Dedifferentiated amniotic fluid mesenchymal stem cell (primary cell): ENCODE data around the gene HNRNPK.
"Not testable (repeated sequence)": the region's sequence is repeated elsewhere in the genome, so short reads cannot be mapped to it uniquely, and the experiment has no call there.

ENCODE experiments used
- DNase-seq: peaks from one replicate; pipeline ENCODE4 v3.0.0-alpha.2; 2016; ENCODE audit errors: extremely low spot score

The HNRNPK gene

GRCh38 chr9:83977196-83977595 is 2.8 kb downstream of the HNRNPK start:
- DNase-seq, result no peak

GRCh38 chr9:83976372-83976771 is 3.6 kb downstream of the HNRNPK start:
- DNase-seq, result no peak

- DNase-seq, result no peak
These were observed 4.7 kb downstream of the HNRNPK start for GRCh38 chr9:83975300-83975699.

DNA sequence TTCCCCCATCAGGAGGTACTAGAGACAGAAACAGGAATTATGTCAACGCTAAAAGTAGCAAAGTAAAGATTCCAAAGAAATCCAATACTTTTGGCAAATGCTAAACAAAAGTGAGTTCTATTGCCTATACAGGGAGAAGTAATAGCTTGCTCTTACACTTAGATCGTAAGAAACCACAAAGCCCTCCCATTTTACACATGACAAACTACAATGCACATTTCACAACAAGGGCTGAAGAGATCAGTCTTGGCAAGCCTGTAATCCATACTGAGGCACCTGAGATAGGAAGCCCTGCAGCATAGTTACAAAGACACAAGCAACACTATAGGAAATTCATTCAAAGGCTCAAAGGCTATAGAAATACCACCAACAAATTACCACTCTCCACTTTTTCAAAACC is 7.7 kb downstream of the HNRNPK start:
- no peak for DNase-seq

GRCh38 chr9:83971485-83971884 is 8.5 kb downstream of the HNRNPK start:
- DNase-seq, result no peak

GRCh38 chr9:83969602-83970001 is 10.4 kb downstream of the HNRNPK start:
- DNase-seq, result no peak

DNA sequence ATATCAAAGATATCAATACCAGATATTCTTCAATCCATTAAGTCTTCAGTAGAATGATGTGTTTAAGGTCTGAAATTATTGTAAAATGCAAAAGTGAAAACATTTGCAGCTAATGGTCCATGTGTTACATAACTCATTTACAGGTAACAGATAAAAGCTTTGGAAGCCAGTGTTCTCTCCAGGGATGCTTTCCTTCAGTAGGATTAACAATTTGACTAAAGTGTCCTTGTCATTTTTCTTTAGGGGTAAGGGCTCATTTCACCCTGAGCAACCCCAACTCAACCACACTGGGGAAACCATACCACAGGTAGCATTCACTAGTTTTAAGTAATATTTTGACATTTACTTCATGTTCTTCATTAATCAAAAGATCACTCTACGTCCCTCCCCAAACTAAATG is 12.9 kb downstream of the HNRNPK start:
- DNase-seq, result no peak

DNA sequence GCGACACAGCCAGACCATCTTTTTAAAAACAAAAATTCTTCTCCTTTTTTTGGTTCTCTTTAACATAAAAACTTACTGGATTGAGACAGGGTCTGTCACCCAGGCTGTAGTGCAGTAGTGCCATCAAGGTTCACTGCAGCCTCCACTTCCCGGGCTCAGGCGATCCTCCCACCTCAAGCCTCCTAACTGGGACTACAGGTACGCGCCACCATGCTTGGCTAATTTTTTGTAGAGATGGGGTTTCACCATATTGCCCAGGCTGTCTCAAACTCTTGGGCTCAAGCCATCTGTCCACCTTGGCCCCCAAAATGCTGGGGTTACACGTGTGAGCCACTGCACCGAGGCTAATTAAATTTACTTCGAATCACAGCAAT is 13.8 kb downstream of the HNRNPK start:
- no peak for DNase-seq

DNA sequence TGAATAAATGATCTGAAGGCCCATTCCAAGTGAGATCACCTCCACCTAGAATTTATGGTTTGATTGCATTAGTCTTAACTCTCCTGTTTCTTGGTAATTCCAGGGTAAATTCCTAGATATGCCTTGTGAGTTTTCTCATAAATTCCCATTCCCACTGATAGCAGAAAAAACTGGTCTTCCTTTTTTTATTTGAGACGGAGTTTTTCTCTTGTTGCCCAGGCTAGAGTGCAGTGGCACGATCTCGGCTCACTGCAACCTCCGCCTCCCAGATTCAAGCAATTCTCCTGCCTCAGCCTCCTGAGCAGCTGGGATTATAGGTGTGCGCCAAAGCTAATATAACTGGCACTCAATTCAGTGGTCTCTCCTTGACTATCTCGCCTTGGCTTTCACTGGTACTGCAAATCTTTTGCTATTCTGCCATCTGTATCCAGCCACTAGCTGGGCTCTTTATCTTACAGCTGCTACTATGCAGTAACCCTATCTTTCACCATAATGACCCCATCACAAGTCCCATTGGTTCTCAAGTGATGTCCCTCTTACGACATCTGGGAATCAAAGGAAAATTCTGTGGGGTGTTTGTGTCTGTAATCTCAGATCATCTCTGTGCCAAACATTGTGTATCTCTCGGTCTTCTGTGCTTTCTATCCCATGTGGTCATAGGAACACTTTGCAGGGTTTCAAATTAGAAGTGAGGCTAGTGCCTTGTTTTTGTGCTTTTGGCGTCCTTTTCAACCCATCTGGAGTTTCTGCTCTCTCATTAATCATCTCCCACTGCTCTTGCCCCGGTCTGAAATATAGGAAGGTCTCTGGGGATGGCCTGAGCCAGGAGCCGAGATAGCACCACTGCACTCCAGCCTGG is 14.4 kb downstream of the HNRNPK start:
- DNase-seq, result no peak

GRCh38 chr9:83964973-83965349 is 15.1 kb downstream of the HNRNPK start:
- no peak for DNase-seq

GRCh38 chr9:83962165-83962564 is 17.9 kb downstream of the HNRNPK start:
- DNase-seq, result peak; percentile 51

GRCh38 chr9:83960991-83961390 is 19.0 kb downstream of the HNRNPK start:
- no peak for DNase-seq

GRCh38 chr9:83959061-83959460 is 21.0 kb downstream of the HNRNPK start:
- DNase-seq, result peak; percentile 84

GRCh38 chr9:83957248-83957513 is 22.8 kb downstream of the HNRNPK start:
- no peak for DNase-seq

- no peak for DNase-seq
These were observed 23.4 kb downstream of the HNRNPK start for GRCh38 chr9:83956436-83957247.

- DNase-seq, result no peak
These were observed 24.0 kb downstream of the HNRNPK start for GRCh38 chr9:83956086-83956435.

DNA sequence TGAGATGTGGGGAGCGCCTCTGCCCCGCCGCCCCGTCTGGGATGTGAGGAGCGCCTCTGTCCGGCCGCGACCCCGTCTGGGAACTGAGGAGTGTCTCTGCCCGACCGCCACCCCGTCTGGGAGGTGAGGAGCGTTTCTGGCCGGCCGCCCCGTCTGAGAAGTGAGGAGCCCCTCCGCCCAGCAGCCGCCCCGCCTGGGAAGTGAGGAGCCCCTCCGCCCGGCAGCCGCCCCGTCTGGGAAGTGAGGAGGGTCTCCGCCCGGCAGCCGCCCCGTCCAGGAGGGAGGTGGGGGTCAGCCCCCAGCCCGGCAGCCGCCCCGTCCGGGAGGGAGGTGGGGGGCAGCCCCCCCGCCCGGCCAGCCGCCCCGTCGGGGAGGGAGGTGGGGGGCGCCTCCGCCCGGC is 31.9 kb downstream of the HNRNPK start:
- DNase-seq, result not testable (repeated sequence)

DNA sequence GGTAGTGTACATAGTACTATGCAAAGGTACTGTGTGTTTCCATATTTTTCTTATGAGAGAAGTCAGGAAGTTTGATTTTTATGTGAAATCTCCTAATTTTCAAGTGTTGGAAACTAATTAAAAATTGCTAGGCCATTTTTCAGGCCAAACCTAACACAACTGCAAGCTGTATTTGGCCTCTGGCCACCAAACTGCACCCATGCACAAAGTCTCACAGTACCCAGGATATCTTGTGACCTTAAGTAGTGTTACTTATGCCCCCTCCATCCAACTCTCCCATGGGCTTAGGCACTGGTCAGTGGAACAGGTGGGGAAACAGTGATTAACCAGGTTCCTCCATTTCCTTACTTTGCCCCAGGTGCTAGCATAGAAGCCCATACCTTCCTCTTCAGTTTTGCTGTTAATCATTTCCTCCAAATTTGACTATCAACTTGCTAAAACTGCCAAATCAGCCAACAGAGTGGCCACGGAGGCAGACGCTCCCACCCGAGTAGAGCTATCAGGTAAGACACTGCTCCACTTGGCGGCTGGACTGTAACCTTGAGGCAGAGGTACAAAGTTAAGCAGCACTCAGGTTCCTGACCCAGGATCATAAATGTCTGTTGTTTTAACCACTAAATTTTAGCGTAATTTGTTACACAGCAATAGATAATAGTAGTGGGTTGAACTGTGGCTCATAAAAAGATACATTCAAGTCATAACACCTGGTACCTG is 39.3 kb downstream of the HNRNPK start:
- no peak for DNase-seq

GRCh38 chr9:83937861-83938455 is 42.1 kb downstream of the HNRNPK start:
- peak; percentile 82 for DNase-seq

DNA sequence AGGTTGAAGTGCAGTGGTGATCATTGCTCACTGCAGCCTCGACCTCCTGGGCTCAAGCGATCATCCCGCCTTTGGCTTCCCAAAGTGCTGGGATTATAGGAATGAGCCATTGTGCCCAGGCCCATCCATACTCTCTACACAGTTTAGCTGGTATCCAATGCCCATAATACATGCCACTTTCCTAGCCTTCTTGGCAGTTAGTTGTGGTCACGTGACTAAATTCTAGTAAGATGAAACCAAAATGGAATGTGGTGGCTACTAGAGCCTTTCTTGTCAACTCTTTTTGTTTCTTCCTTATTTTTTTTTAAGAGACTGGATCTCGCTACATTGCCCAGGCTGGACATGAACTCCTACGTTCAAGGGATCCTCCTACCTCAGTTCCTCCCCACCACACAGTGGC is 43.5 kb downstream of the HNRNPK start:
- no peak for DNase-seq

- peak; percentile 65 for DNase-seq
These were observed 44.6 kb downstream of the HNRNPK start for GRCh38 chr9:83935276-83935935.
